ENCODE results near the gene PCDHGC4.

GRCh38 chr5:141513627-141514329 lies 28.9 kb downstream of the PCDHGC4 start:
- TF ChIP-seq HDAC1 (CRISPR knock-in tag; IDR thresholded peaks at IDR 0.05) (no peak), SIX4 (CRISPR knock-in tag; IDR thresholded peaks at IDR 0.05) (no peak), ZNF33A (CRISPR knock-in tag; IDR thresholded peaks at IDR 0.05; ENCODE audit: borderline replicate concordance) (no peak), ZNF556 (CRISPR knock-in tag; IDR thresholded peaks at IDR 0.05; ENCODE audit: borderline replicate concordance) (no peak), ATF6 (CRISPR knock-in tag; conservative IDR thresholded peaks at IDR 0.05) (no peak), ZBTB49 (CRISPR knock-in tag; IDR thresholded peaks at IDR 0.05; ENCODE audit: borderline replicate concordance) (no peak), GLI4 (CRISPR knock-in tag; IDR thresholded peaks at IDR 0.05; ENCODE audit: borderline replicate concordance) (no peak)
- TF ChIP-seq, protein P1, sequence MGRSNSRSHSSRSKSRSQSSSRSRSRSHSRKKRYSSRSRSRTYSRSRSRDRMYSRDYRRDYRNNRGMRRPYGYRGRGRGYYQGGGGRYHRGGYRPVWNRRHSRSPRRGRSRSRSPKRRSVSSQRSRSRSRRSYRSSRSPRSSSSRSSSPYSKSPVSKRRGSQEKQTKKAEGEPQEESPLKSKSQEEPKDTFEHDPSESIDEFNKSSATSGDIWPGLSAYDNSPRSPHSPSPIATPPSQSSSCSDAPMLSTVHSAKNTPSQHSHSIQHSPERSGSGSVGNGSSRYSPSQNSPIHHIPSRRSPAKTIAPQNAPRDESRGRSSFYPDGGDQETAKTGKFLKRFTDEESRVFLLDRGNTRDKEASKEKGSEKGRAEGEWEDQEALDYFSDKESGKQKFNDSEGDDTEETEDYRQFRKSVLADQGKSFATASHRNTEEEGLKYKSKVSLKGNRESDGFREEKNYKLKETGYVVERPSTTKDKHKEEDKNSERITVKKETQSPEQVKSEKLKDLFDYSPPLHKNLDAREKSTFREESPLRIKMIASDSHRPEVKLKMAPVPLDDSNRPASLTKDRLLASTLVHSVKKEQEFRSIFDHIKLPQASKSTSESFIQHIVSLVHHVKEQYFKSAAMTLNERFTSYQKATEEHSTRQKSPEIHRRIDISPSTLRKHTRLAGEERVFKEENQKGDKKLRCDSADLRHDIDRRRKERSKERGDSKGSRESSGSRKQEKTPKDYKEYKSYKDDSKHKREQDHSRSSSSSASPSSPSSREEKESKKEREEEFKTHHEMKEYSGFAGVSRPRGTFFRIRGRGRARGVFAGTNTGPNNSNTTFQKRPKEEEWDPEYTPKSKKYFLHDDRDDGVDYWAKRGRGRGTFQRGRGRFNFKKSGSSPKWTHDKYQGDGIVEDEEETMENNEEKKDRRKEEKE (IDR thresholded peaks at IDR 0.05), result no peak
- TF ChIP-seq, protein P2, sequence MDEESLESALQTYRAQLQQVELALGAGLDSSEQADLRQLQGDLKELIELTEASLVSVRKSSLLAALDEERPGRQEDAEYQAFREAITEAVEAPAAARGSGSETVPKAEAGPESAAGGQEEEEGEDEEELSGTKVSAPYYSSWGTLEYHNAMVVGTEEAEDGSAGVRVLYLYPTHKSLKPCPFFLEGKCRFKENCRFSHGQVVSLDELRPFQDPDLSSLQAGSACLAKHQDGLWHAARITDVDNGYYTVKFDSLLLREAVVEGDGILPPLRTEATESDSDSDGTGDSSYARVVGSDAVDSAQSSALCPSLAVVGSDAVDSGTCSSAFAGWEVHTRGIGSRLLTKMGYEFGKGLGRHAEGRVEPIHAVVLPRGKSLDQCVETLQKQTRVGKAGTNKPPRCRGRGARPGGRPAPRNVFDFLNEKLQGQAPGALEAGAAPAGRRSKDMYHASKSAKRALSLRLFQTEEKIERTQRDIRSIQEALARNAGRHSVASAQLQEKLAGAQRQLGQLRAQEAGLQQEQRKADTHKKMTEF (CRISPR knock-in tag; IDR thresholded peaks at IDR 0.05), result no peak
- TF ChIP-seq, protein P3, sequence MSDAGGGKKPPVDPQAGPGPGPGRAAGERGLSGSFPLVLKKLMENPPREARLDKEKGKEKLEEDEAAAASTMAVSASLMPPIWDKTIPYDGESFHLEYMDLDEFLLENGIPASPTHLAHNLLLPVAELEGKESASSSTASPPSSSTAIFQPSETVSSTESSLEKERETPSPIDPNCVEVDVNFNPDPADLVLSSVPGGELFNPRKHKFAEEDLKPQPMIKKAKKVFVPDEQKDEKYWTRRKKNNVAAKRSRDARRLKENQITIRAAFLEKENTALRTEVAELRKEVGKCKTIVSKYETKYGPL (CRISPR knock-in tag; IDR thresholded peaks at IDR 0.05), result no peak

Measured in HepG2 (cell line).